Naive thymus-derived CD4-positive, alpha-beta T cell (primary cell): ENCODE measurements around the gene CDRT15L2. TPM values are rescaled to one million over a fixed set of nuclear protein-coding genes. Genes with fewer than 3 reads are reported as not detected.
"Not testable (repeated sequence)": the region's sequence is repeated elsewhere in the genome, so short reads cannot be mapped to it uniquely, and the experiment has no call there.

ENCODE experiments used
- ATAC-seq: fragments of 150-1000 bp; cut with Tn5 transposase; 2 replicates; pipeline ENCODE4 v1.10.0; 2021; ENCODE audit warnings: mild to moderate bottlenecking, moderate library complexity
- CTCF ChIA-PET: fragments of 350-600 bp; sonication (Branson Sonifier 250); formaldehyde crosslinking; loops from one replicate; lab custom pipeline; 2021; ENCODE audit warnings: antibody characterized with exemption; lab: Charles Lee
- POLR2A ChIA-PET: fragments of 350-600 bp; sonication (Branson Sonifier 250); formaldehyde crosslinking; loops from one replicate; lab custom pipeline; 2021; ENCODE audit warnings: antibody characterized with exemption, inconsistent platforms; lab: Charles Lee
- DNase-seq, 9 donors: peaks; one replicate each; pipeline versions ENCODE4 v3.0.0 to v3.0.0-alpha.2; 2020 to 2022; ENCODE audit warnings: mixed read lengths in 1 of 9
- H3K27ac ChIP-seq: one replicate; pipeline ENCODE4 v1.7.0; 2013; ENCODE audit warnings: mild to moderate bottlenecking, low read depth, low read length, moderate library complexity
- H3K27me3 ChIP-seq, 2 donors: one replicate each; pipeline ENCODE4 v1.7.0; 2013; ENCODE audit warnings: low read length in 2 of 2, mild to moderate bottlenecking in 2 of 2, moderate library complexity in 2 of 2; ENCODE audit not compliant: control insufficient read depth in 2 of 2, insufficient read depth in 2 of 2
- H3K36me3 ChIP-seq, 3 experiments: 1 replicate in 2 of 3; 2 replicates in 1 of 3; pipeline ENCODE4 v1.7.0; 2013; ENCODE audit warnings: low read length in 3 of 3, mild to moderate bottlenecking in 3 of 3, moderate library complexity in 1 of 3; ENCODE audit not compliant: insufficient read depth in 3 of 3, control insufficient read depth in 2 of 3
- H3K4me1 ChIP-seq, 2 donors: one replicate each; pipeline ENCODE4 v1.7.0; 2013; ENCODE audit warnings: low read length in 2 of 2, mild to moderate bottlenecking in 2 of 2, moderate library complexity in 1 of 2; ENCODE audit not compliant: control insufficient read depth in 2 of 2, insufficient read depth in 2 of 2
- H3K4me3 ChIP-seq: 2 replicates; pipeline ENCODE4 v1.7.0; 2013; ENCODE audit warnings: mild to moderate bottlenecking, low read length
- H3K9me3 ChIP-seq, 3 experiments: 1 replicate in 2 of 3; 2 replicates in 1 of 3; pipeline ENCODE4 v1.7.0; 2013; ENCODE audit warnings: low read length in 3 of 3; ENCODE audit not compliant: control insufficient read depth in 2 of 3
- H3K27ac Mint-ChIP-seq, 9 donors: one replicate each; pipeline ENCODE4 v1.8.0; 2020 to 2022; ENCODE audit warnings: mixed read lengths in 9 of 9, mild to moderate bottlenecking in 8 of 9, moderate library complexity in 5 of 9, inconsistent platforms in 2 of 9
- H3K27me3 Mint-ChIP-seq, 5 donors: one replicate each; pipeline ENCODE4 v1.8.0; 2021 to 2022; ENCODE audit warnings: mixed read lengths in 5 of 5, mild to moderate bottlenecking in 1 of 5
- H3K36me3 Mint-ChIP-seq, 5 donors: one replicate each; pipeline ENCODE4 v1.8.0; 2020 to 2022; ENCODE audit warnings: mixed read lengths in 5 of 5, mild to moderate bottlenecking in 3 of 5, inconsistent platforms in 1 of 5
- H3K4me1 Mint-ChIP-seq, 7 donors: one replicate each; pipeline ENCODE4 v1.8.0; 2020 to 2022; ENCODE audit warnings: mixed read lengths in 7 of 7, mild to moderate bottlenecking in 3 of 7, inconsistent platforms in 1 of 7
- H3K4me3 Mint-ChIP-seq, 10 donors: one replicate each; pipeline ENCODE4 v1.8.0; 2020 to 2022; ENCODE audit warnings: mild to moderate bottlenecking in 10 of 10, mixed read lengths in 10 of 10, moderate library complexity in 6 of 10, inconsistent platforms in 2 of 10
- H3K9me3 Mint-ChIP-seq, 11 donors: one replicate each; pipeline ENCODE4 v1.8.0; 2020 to 2022; ENCODE audit warnings: mixed read lengths in 11 of 11, mild to moderate bottlenecking in 4 of 11, inconsistent platforms in 1 of 11, moderate library complexity in 1 of 11
- intact Hi-C, 2 donors: fragments of 100-400 bp; cut with micrococcal nuclease; formaldehyde crosslinking; loops; one replicate each; pipeline ENCODE4 v1.15.1; 2023
- polyA plus RNA-seq, 2 donors: library from polyadenylated mRNA; unstranded; fragments of 300-500 nt; fragmentation: Illumina TruSeq; gene quantifications; one replicate each; pipeline ENCODE4 v1.2.3, GENCODE V29; 2021
- total RNA-seq, 6 experiments: library from RNA in 5 of 6; stranded (reverse) in 5 of 6; gene quantifications; 1 replicate in 5 of 6; 2 replicates in 1 of 6; pipeline ENCODE4 v1.2.3 and lab custom pipeline; 2021 to 2026

Gene CDRT15L2
- total and polyA plus RNA-seq, 7 experiments from 2014 or later = not detected

DNA sequence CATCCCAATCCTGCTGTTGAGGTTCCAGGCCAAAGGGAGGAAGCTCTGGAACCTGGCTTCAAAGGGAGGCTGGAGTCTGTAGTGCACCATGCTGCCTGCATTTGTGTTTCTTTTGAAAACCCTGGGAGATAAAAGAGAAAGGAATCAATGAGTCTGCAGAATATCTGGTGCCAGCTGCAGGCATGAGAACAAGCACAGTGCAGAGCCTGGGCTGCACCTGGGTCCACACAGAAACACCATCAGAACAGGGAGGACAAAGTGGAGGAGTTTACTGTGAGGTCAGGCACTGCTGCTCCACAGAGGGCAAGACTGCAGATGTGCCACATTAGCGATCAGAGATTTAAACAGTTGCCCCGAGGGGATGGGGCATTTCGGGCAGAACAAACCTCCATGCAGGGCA, 30.0 kb downstream of the CDRT15L2 start:
- ATAC-seq, H3K36me3 Mint-ChIP-seq, H3K4me3 ChIP-seq, H3K27ac Mint-ChIP-seq, H3K36me3 ChIP-seq, H3K27me3 Mint-ChIP-seq, POLR2A ChIA-PET, H3K27me3 ChIP-seq, intact Hi-C loops, H3K27ac ChIP-seq, H3K4me3 Mint-ChIP-seq, H3K9me3 ChIP-seq, H3K9me3 Mint-ChIP-seq, CTCF ChIA-PET, DNase-seq, H3K4me1 ChIP-seq, H3K4me1 Mint-ChIP-seq: not testable (repeated sequence)

DNA sequence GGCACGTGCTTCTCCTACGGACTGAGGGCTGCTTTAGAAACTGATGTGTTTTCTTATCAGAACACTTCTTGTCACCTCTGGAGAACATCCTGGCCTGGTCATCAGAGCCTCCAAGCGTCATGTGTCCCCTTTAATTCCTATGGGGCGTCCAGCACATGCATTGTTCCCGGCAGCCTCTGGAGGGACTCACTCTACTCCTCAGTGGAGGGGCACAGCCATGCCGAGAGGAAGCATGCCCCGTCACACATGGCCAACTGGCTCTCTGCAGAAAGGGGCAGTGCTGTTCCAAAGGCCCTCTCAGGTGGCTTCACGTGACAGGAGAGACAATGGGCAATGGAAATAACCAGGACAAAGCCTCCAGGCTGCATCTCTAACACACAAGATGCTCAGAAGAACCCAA, 31.8 kb downstream of the CDRT15L2 start:
- DNase-seq = no peak
- Mint-ChIP-seq H3K27ac (no peak overlapping the region), H3K4me3 (no peak overlapping the region), H3K27me3 (no peaks in the 10 kb centered on the region), H3K9me3 (no peaks in the 10 kb centered on the region), H3K4me1 (no peaks in the 10 kb centered on the region), H3K36me3 (no peaks in the 10 kb centered on the region)
- ChIA-PET POLR2A (no interaction called here), CTCF (no interaction called here)
- no peaks in the 10 kb centered on the region for H3K27me3 ChIP-seq
- H3K36me3 ChIP-seq = no peaks in the 10 kb centered on the region
- H3K4me3 ChIP-seq = no peak overlapping the region
- intact Hi-C loops = no loop called here
- ATAC-seq = no peak
- no peaks in the 10 kb centered on the region for H3K9me3 ChIP-seq
- H3K27ac ChIP-seq = no peak overlapping the region
- no peaks in the 10 kb centered on the region for H3K4me1 ChIP-seq

DNA sequence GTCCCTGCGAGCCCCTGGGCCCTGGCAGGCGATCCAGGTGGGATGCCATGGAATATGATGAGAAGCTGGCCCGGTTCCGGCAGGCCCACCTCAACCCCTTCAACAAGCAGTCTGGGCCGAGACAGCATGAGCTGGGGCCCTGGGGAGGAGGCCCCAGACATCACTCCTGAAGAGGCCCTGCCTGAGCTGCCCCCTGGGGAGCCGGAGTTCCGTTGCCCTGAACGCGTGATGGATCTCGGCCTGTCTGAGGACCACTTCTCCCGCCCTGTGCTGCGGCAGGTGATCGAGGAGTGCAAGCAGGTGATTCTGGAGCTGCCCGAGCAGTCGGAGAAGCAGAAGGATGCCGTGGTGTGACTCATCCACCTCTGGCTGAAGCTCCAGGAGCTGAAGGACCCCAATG, 33.1 kb downstream of the CDRT15L2 start:
- no peak overlapping the region for H3K4me3 Mint-ChIP-seq
- Histone ChIP-seq H3K36me3 (no peaks in the 10 kb centered on the region), H3K27ac (no peak overlapping the region), H3K9me3 (no peaks in the 10 kb centered on the region), H3K4me1 (no peaks in the 10 kb centered on the region), H3K27me3 (no peaks in the 10 kb centered on the region), H3K4me3 (no peak overlapping the region)
- H3K27me3 Mint-ChIP-seq = no peaks in the 10 kb centered on the region
- POLR2A ChIA-PET = no interaction called here
- no peak for DNase-seq
- H3K36me3 Mint-ChIP-seq = no peaks in the 10 kb centered on the region
- ATAC-seq = no peak
- H3K9me3 Mint-ChIP-seq = no peaks in the 10 kb centered on the region
- no peaks in the 10 kb centered on the region for H3K4me1 Mint-ChIP-seq
- intact Hi-C loops = no loop called here
- no peak overlapping the region for H3K27ac Mint-ChIP-seq
- CTCF ChIA-PET = no interaction called here

DNA sequence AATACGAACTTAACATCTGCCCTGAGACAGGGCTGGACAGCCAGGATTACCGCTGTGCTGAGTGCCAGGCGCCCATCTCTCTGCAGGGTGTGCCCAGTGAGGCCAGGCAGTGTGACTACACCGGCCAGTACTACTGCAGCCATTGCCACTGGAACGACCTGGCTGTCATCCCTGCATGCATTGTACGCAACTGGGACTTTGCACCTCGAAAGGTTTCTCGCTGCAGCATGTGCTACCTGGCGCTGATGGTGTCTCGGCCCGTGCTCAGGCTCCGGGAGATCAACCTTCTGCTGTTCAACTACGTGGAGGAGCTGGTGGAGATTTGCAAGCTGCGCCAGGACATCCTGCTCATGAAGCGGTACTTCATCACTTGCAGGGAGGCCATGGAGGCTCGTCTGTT, 33.7 kb downstream of the CDRT15L2 start:
- no peak overlapping the region for H3K4me3 ChIP-seq
- Mint-ChIP-seq H3K4me1 (no peaks in the 10 kb centered on the region), H3K9me3 (no peaks in the 10 kb centered on the region), H3K27me3 (no peaks in the 10 kb centered on the region), H3K36me3 (no peaks in the 10 kb centered on the region), H3K27ac (no peak overlapping the region), H3K4me3 (no peak overlapping the region)
- no peaks in the 10 kb centered on the region for H3K9me3 ChIP-seq
- CTCF ChIA-PET = no interaction called here
- H3K27ac ChIP-seq = no peak overlapping the region
- H3K36me3 ChIP-seq = no peaks in the 10 kb centered on the region
- DNase-seq (no peak), ATAC-seq (no peak)
- intact Hi-C loops = no loop called here
- H3K4me1 ChIP-seq = no peaks in the 10 kb centered on the region
- no peaks in the 10 kb centered on the region for H3K27me3 ChIP-seq
- POLR2A ChIA-PET = no interaction called here

DNA sequence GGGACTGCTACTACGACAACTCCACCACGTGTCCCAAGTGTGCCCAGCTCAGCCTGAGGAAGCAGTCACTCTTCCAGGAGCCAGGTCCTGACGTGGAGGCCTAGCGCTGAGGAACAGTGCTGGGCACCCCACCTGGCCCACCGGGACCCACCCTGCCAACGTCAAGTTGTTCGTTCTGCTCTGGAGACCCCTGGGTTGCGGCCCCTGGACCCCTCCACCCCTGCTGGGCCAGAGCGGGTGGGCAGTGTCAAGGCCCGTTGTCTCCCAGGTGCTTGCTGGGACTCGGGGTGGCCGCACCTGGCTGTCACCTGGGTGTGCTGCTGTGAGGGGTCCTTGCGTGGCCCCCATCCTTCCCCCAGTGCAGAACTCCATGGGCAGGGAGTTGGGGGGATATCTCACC, 34.4 kb downstream of the CDRT15L2 start:
- no peak overlapping the region for H3K27ac Mint-ChIP-seq
- CTCF ChIA-PET = no interaction called here
- H3K4me1 Mint-ChIP-seq = no peaks in the 10 kb centered on the region
- ATAC-seq = no peak
- DNase-seq = no peak
- Histone ChIP-seq H3K36me3 (no peaks in the 10 kb centered on the region), H3K4me1 (no peaks in the 10 kb centered on the region), H3K27ac (no peak overlapping the region), H3K4me3 (no peak overlapping the region), H3K9me3 (no peaks in the 10 kb centered on the region), H3K27me3 (no peaks in the 10 kb centered on the region)
- H3K36me3 Mint-ChIP-seq = no peaks in the 10 kb centered on the region
- no peaks in the 10 kb centered on the region for H3K27me3 Mint-ChIP-seq
- intact Hi-C loops = no loop called here
- H3K4me3 Mint-ChIP-seq = no peak overlapping the region
- H3K9me3 Mint-ChIP-seq = no peaks in the 10 kb centered on the region
- POLR2A ChIA-PET = no interaction called here

DNA sequence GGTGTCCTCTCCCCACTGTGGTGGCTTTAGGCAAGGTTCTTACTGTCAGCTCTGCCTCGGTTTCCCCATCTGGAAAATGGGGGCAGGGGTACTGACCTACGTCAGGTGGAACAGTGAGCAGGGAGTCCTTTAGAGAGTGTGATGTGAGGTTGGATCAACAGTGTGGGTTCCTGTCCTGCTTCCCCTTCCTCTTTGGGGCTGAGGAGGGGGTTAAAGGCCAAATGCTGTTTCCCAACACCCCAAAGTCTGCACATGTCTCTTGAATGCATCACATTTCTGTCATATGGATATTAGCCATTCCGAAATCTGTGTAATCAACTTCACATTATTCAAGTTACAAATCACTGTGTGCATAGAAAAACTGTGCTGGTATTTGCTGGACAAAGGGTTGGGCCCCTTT, 35.9 kb downstream of the CDRT15L2 start:
- H3K36me3 ChIP-seq, H3K4me3 ChIP-seq, H3K36me3 Mint-ChIP-seq, H3K9me3 Mint-ChIP-seq, H3K9me3 ChIP-seq, H3K4me1 Mint-ChIP-seq, intact Hi-C loops, CTCF ChIA-PET, H3K27me3 Mint-ChIP-seq, H3K27ac Mint-ChIP-seq, DNase-seq, H3K27ac ChIP-seq, H3K4me1 ChIP-seq, H3K4me3 Mint-ChIP-seq, H3K27me3 ChIP-seq, ATAC-seq: not testable (repeated sequence)
- POLR2A ChIA-PET = interaction anchor here (0.7 kb wide), 1 partner anchor 722 kb away, joined by 4 read pairs; no protein-coding TSS in a partner anchor
